Hypothalamus (tissue), 51 donors: ENCODE measurements around the gene CCDC127.
A peak's percentile ranks its signal among the peaks of the same experiment; 100 is the strongest.

Experiments
- DNase-seq, 51 donors: peaks; one replicate each; lab custom pipeline; 2025; lab: John Stamatoyannopoulos, UW

Gene CCDC127

DNA sequence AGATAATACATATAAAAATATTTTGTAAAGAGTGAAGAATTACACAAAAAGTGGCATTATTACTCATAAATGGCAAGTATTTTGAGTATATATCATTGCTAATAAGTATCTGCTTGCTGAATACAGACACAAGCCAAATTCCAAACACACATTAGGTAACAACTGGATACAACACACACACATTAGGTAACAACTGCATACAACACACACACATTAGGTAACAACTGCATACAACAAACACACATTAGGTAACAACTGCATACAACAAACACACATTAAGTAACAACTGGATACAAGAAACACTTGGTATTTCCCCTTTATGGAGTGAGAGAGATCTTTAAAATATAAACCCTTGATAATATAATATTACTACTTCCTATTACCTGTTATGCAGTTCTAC lies 13.5 kb downstream of the CCDC127 start:
- DNase-seq = no peak

GRCh38 chr5:204001-204400 lies 14.0 kb downstream of the CCDC127 start:
- DNase-seq = no peak

- DNase-seq = no peak
Measured at GRCh38 chr5:203246-203930, 14.6 kb downstream of the CCDC127 start.

DNA sequence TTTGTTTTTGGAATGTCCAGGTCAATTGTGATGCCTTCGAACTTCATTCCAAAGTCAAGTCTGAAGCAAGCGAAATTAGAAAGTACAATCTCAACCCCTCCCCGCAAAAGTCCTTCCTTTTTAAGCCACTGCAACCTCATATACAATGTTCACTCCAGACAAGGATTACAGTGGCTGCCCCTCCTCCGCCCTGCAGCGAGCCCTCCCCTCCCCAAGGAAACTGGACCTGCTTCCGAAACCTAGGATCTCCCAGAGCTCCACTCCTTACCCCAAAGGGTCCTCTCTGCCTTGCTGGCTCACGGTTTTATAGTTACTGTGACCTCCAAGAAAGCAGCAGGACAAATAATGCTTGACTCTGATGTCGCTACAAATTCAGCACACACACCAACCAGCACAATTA lies 16.3 kb downstream of the CCDC127 start:
- no peak for DNase-seq

GRCh38 chr5:200985-201384 lies 17.0 kb downstream of the CCDC127 start:
- no peak for DNase-seq

DNA sequence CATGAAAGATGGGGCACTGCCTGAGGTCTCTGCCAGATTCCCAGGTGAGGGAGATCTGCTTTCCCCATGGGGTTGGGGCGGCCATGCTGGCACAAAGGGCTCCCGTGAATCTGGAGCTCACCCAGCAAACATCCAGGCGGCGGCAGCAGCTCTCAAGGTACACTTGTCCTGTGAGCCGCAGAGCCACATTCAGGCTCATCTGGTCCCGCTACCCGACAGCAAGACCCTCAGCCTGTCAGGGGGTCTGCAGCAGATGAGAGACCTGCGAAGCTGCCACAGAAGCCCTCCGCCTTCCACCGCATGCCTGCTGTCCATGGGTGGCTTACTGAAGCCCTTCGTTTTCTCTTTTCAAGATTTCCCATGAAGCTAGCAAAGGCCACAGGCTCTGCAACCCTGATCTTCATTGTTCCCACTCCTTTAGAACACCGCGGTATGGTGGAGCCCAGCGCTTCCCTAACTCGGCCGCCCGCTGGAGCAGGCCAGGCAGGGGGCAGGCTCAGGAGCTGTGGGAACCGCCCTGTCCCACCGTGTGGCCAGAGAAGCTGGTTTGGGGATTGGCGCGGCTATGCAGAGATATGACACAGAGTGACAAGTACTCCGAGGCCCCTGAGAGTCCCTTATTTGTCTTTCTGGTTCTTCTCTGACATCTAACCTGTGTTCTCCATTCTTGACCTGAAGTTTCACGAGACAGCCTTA lies 17.9 kb downstream of the CCDC127 start:
- DNase-seq = no peak

- DNase-seq = no peak
Measured at GRCh38 chr5:199197-199949, 18.6 kb downstream of the CCDC127 start.

DNA sequence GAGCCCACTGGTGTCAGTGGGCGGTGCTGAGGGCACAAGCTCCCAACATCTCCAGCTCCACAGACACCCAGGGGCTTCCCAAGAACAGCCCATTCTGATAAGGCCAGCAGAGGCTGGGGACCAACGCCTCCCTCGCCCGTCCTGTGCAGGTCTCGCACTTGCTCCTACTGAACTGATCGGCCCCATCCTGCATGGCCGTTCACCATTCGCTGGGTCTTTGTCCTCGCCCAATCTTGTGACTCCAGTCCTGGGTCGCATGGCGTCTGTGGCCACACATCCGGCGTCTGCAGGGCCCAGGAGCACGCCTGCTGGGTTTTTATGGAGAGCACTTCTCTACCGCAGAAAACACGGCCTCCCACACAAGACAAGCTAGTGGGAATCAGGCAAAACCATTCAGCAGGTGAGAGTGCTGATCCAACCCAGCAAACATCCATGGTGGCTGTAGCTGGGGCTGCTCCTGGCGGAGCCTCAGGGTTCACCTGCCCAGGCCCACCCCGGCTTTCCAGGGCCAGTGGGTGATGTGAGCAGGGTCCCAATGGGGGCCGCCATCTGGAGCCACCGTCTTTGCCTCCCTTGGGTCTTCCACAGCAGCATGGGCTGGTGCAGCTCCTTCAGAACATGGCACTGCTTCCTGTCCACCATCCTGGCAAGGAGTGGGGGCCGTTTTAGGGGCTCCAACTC lies 19.3 kb downstream of the CCDC127 start:
- DNase-seq = no peak

DNA sequence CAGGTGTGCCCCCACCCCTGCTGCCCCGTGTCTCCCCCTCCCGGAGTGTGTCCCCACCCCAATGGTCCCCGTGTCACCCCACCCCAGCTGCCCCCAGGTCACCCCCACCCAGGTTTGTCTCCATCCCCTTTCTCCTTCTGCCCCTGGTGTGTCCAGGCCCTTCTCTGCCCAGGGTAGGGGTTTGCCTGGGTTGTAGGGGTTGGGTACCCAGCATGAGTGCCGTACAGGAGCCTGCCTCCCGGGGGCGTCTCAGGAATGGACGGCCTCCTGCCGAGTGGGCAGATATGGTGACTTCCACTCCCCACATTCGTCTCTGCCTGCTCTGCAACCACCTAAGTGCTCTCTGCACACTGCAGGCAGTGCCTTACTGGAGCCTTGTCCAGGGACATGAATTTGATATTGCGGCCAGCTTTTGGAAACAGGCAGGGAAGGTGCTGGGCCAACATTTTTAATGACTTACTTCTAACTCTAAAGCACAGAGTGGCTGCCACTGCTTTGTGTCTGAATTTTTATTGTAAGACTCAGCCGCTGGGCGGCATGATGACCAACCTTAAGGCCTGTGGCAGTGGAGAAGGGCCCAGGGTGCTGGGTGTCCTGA lies 20.0 kb downstream of the CCDC127 start:
- no peak for DNase-seq

GRCh38 chr5:197031-197430 lies 20.9 kb downstream of the CCDC127 start:
- DNase-seq = peak in 12 of 51 donors; percentile 2 to 46 (median 12)

- no peak for DNase-seq
Measured at GRCh38 chr5:196350-196749, 21.6 kb downstream of the CCDC127 start.

GRCh38 chr5:195401-196160 lies 22.4 kb downstream of the CCDC127 start:
- DNase-seq = no peak

- no peak for DNase-seq
Measured at GRCh38 chr5:194603-195209, 23.2 kb downstream of the CCDC127 start.

- no peak for DNase-seq
Measured at GRCh38 chr5:194102-194501, 23.9 kb downstream of the CCDC127 start.

- DNase-seq = no peak
Measured at GRCh38 chr5:192970-193831, 24.8 kb downstream of the CCDC127 start.

DNA sequence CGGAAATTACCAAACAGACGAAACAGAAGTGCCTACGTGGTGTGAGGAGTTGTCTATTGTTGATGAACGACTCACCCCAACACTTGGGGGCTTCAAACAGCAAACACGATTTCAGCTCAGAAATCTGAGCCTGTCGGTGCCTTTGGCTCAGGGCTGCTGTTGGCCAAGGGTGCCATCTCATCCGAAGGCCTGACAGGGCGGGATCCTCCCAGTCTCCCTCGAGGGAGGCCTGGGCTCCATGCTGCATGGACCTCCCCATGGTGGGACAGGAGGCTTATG lies 25.3 kb downstream of the CCDC127 start:
- DNase-seq = no peak

DNA sequence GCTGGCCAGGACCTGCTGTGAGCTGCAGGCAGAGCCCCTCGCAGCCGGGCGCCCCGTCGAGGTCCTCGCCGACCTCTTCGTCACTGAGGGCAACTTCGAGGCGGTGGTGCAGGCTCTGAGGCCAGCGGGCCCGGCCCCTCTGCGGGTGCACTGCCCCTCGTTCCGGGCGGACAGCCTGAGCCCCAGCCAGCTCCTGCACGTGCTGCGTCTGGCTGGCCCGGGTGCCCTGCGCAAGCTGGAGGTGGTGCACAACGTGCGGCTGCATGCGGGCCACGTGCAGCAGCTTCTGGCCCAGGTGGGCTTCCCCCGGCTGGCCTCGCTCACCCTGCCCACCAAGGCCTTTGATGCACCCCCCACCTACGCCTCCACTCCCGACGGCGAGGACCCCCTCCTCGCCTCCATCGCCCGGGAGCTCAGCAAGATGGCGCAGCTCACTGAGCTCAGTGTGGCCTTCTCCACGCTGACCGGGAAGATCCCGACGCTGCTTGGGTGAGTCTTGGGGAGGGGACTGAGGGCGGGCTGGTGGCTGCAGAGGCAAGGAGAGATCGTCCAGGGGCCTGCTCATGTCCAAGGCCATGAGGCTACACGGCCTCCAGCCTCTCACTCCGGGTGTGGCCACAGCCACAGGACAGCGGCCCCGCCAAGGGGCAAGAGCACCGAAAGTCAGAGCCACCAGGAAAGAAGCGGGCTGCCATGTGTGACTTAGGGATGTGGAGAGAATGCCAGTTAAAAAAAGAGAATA lies 25.8 kb downstream of the CCDC127 start:
- DNase-seq = no peak
